NB4 (cell line): Measurements from ENCODE around the gene LSM7.

Source experiments
- DNase-seq: peaks from one replicate; pipeline ENCODE4 v3.0.0; 2010; ENCODE audit warnings: low read depth
- H3K4me3 ChIP-seq: one replicate; pipeline ENCODE4 v1.5.1; 2011; ENCODE audit warnings: mild to moderate bottlenecking, low read depth, low read length, moderate library complexity
- CTCF ChIP-seq: IDR thresholded peaks from one replicate; pipeline ENCODE4 v1.5.1; 2012; ENCODE audit warnings: low read depth, low read length
- MAX ChIP-seq: IDR thresholded peaks from 2 replicates; pipeline ENCODE4 v1.6.1; 2011; ENCODE audit warnings: low read depth, low read length
- MYC ChIP-seq: IDR thresholded peaks from 2 replicates; pipeline ENCODE4 v1.6.1; 2011; ENCODE audit warnings: low read depth, low read length
- POLR2A ChIP-seq: IDR thresholded peaks from 2 replicates; pipeline ENCODE4 v1.6.1; 2011; ENCODE audit warnings: mild to moderate bottlenecking; ENCODE audit not compliant: insufficient read length; ENCODE audit errors: extremely low read depth

The LSM7 gene

GRCh38 chr19:2328401-2329148, at the start of gene LSM7, which contains the start of gene SPPL2B:
Gene LSM7 (minus strand): TSS chr19:2328586. CDS start chr19:2328566, 20 bp downstream.
Gene SPPL2B (plus strand): TSS chr19:2328684. CDS start chr19:2328710, 26 bp downstream.
- peak within 1 kb of the TSS; percentile 85 for H3K4me3 ChIP-seq
- TF ChIP-seq MYC (peak; percentile 91), CTCF (no peak), POLR2A (peak; percentile 71), MAX (peak; percentile 81)
- peak; percentile 86 for DNase-seq

DNA sequence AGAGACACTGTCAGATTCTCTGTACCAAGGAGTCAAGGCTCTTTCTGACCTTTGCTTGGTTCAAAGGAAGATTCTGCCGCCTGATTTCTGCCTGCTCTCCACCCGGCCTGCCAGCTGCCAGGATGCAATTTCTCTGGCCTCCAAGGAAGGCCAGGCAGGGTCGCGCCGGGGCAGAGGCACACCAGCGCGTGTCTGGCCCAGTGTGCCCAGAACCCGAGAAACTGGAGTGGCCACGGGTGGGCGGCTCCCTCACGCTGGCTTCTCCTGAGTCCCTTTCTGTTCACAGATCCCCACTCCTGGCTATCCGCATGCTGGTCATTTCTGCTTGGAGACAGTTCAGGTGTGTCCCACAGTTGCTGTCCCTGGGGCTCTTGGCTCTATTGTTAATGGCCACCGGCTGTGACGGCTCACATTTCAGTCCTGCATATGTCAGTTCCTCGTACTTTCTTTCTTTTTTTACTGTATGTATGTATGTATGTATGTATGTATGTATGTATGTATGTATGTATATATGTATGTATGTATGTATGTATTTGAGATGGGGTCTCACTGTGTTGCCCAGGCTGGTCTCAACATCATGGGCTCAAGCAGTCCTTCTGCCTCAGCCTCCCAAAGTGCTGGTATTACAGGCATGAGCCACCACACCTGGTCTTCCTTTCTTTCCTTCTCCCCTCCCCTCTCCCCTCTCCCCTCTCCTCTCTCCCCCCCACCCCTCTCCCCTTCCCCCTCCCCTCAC, 48.6 kb upstream of the LSM7 start:
- TF ChIP-seq MAX = no peak
- TF ChIP-seq POLR2A = no peak
- TF ChIP-seq MYC = no peak
- TF ChIP-seq CTCF = no peak
- no peak overlapping the region for H3K4me3 ChIP-seq
- no peak for DNase-seq

- H3K4me3 ChIP-seq = no peak overlapping the region
- DNase-seq = no peak
- no peak for TF ChIP-seq MAX
- no peak for TF ChIP-seq CTCF
- TF ChIP-seq POLR2A = no peak
- no peak for TF ChIP-seq MYC
Observed at GRCh38 chr19:2375353-2376121, 47.2 kb upstream of the LSM7 start.

GRCh38 chr19:2374808-2375207, 46.4 kb upstream of the LSM7 start:
- no peak overlapping the region for H3K4me3 ChIP-seq
- TF ChIP-seq MYC (no peak), CTCF (no peak), POLR2A (no peak), MAX (no peak)
- no peak for DNase-seq

DNA sequence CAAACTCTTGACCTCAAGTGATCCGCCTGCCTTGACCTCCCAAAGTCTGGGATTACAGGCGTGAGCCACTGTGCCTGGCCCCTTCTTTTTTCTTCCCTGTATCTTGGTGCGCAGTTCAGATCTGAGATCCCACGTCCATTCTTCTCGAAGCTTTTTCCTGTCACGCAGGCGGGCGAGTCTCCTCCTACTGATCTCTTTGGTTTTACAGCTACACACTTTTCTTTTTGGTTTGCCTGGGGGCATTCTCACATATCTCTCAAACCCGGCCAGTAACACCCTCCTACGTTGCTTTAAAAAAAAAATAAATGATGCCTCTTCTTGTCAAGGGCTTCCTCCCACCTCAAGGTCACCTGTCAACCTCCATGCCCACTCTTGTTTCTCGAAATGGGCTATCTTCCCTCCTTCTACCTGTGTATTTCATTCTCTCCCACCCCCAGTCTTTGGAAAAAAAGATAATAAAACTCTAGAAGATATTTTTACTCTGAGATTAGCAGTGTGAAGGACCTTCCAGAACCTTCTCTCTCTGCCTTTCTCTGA, 43.8 kb upstream of the LSM7 start:
- no peak overlapping the region for H3K4me3 ChIP-seq
- TF ChIP-seq POLR2A (no peak), MYC (no peak), MAX (no peak), CTCF (no peak)
- DNase-seq = no peak
